ENCODE data around the gene ANKRD29.

ANKRD29 gene

DNA sequence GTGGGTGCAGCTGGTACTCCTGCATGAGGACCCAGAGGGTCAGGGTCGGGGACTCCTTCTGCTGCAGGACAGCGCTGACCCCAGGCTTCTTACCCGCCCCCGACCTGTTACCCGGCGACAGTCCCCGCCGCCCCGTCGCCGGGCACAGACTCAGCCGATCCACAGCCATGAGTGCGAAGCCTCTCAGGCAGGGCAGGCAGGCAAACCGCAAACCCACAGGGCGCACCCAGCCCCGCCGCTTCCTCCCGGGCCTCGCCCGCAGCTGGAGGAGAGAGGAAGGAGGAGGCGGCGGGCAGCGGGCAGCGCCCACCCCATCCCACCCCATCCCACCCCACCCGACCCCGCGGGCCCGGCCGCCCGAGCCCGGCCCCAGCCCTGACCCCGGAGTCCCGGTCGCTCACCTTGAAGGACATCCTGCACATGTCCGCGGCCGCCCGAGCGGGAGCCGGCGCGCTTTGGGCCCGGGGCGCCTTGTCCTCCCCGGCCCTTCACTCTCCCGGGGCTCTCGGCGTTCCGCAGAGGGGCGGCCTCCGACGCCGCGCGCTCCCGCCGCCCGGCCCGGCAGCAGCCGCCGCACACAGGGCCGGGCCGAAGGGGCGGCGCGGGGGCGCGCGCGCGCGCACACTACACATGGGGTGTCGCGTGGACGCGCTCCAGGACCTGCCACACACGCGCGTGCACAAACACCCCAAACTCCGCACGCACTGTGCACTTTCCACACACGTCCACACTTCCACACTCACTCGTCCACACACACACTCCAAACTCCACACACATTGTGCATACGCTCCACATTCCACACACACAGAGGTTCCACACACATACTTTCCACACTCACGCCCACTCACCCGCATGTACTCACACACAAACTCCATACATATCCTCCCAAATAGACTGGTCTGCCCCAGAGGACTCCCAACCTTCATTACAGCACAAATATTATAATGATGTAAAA is at the start of gene ANKRD29:
Gene ANKRD29 (minus strand): TSS at position 603 of the 955 bp plus-strand sequence. CDS start 181 bp downstream, at position 422.
- peak; percentile 34 for DNase-seq

DNA sequence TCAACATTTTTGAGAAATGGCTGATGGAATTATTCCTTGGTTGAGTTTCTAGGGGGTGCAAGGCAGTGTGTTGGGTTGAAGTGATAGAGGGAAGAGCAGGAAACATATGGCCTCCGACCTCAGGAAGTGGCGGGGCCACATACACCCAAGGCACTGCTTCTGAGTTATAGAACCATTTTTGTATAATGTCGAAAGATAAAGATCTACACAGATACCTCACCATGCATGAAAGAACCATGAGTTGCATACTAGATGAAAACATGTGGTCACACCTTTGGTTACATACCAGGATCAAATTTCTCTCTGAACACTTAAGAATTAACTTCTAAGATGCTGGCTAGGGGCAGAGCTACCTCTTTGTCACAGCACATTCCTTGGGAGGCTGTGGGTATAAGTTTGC is 49.7 kb upstream of the ANKRD29 start:
- DNase-seq: no peak

DNA sequence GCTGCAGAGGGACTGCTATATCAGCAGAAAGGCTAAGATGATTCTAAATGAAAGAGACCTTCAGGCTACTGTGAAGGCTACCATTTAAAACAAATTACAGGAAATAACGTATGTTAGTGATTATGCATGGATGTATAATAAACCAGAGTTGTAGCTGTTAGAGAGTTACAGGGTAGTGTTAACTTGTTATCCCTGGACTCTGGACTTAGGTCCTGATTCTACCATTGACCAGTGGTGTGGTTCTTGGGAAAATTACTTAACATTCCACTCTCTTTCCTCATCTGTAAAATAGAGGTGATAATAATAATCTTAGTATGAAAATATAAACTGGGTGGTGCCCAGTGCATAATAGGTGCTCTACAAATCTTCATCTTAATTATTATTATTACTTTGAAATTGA is 48.7 kb upstream of the ANKRD29 start:
- DNase-seq: no peak

- DNase-seq: no peak
Observed at GRCh38 chr18:23710946-23711345, 48.2 kb upstream of the ANKRD29 start.

DNA sequence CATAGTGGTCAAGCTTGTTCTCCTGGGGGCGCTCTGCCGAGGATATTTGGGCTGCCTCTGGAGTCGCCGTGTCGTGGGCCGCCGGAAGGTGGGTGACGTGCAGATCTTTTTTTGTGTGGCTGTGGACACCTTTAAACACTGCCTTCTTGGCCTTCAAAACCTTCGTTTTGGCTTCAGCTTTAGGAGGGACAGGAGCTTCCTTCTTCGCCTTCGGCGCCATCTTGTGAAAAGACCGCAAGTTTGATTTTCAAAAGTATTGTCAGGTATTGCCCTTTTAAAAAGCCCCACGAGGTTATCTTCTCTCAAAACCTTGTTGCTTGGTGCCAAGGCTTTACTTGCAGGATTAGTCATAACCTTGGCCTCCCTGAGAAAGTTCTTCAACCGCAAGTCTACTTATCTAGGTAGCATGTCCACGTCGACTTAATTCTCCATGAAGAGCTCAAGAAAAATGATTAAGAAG is 47.4 kb upstream of the ANKRD29 start:
- DNase-seq: no peak

DNA sequence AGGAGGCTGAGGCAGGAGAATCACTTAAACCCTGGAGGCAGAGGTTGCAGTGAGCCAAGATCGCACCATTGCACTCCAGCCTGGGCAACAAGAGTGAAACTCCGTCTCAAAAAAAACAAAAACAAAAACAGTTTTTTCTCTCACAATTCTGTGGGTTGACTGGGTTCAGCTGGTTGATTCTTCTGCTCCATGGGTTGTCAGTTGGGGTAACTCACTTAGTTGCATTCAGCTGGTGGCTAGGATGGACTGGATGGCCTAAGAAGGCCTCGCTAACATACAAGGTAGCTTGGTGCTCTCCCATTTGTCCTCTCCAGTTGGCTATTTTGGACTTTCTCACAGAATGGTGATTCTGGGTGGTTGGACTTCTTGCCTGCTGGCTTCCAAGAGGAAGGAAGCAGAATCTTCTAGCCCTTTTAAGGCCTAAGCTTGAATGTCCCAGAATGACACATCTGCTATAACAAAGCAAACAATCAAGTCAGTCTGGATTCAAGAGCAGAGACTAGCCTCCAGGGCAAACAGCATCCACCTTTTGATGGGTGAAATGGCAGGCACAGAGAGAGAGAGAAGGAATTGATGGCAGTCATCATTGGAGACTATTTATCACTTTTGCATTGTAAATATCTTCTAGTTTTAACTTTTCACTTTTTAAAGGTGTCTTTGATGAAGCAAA is 44.4 kb upstream of the ANKRD29 start:
- DNase-seq: no peak

GRCh38 chr18:23704806-23705205 is 42.1 kb upstream of the ANKRD29 start:
- DNase-seq: no peak

- DNase-seq: no peak
Observed at GRCh38 chr18:23703987-23704384, 41.3 kb upstream of the ANKRD29 start.

- no peak for DNase-seq
Observed at GRCh38 chr18:23703057-23703986, 40.6 kb upstream of the ANKRD29 start.

GRCh38 chr18:23702606-23703005 is 39.9 kb upstream of the ANKRD29 start:
- no peak for DNase-seq

- DNase-seq: no peak
Observed at GRCh38 chr18:23701544-23702064, 38.9 kb upstream of the ANKRD29 start.

DNA sequence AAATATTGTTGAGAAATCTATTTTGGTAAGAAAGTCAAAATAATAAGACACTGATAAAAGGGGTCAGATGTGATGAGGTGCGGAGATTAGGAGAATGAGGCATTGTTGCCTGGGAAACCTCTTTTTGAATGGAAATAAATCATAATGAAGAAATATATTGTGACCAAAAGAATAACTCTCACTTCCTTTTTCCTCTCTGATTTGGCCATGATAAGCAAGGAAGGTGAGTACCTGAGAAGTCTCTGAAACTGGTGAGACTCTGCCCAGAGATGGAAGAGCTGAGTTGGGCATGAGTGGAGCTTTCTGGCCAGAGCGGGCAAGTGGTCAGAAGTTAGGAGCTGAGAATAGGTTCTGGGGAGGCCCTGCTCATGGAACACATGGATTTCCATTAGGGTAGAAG is 38.3 kb upstream of the ANKRD29 start:
- no peak for DNase-seq

- DNase-seq: no peak
Observed at GRCh38 chr18:23694637-23695430, 32.1 kb upstream of the ANKRD29 start.

- DNase-seq: no peak
Observed at GRCh38 chr18:23693846-23694245, 31.1 kb upstream of the ANKRD29 start.

GRCh38 chr18:23690505-23691068 is 27.9 kb upstream of the ANKRD29 start:
- no peak for DNase-seq

DNA sequence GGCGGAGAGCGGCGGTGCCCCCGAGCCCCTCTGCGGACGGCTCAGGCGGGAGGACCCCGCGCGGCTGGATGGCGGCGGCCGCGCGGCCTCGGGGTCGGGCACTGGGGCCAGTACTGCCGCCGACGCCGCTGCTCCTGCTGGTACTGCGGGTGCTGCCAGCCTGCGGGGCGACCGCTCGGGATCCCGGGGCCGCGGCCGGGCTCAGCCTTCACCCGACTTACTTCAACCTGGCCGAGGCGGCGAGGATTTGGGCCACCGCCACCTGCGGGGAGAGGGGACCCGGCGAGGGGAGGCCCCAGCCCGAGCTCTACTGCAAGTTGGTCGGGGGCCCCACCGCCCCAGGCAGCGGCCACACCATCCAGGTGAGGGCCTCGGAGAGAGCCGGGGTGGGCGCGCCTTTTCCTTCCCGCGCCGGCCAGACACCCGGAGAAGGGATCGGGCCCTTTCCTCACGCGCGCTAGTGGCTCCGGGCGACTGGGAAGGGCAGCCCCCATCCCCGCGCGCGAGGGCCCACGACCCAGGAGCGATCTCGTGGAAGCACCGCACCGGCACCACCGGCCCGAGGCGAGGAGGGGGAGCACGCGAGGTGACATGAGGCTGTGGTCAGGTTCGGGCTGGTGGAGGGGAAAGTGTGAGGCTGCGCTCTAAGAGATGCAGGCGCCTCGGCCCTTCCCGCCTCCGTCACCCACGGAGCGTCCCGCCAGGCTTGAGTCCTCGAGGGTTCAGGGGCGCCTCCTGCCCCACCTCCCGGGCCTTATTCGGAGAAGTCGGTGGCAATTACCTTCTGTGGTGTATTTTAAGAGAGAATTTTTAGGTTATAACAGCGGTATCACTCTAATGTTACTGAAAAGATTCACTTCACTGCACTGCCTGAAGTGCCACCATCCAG is 27.1 kb upstream of the ANKRD29 start:
- no peak for DNase-seq

DNA sequence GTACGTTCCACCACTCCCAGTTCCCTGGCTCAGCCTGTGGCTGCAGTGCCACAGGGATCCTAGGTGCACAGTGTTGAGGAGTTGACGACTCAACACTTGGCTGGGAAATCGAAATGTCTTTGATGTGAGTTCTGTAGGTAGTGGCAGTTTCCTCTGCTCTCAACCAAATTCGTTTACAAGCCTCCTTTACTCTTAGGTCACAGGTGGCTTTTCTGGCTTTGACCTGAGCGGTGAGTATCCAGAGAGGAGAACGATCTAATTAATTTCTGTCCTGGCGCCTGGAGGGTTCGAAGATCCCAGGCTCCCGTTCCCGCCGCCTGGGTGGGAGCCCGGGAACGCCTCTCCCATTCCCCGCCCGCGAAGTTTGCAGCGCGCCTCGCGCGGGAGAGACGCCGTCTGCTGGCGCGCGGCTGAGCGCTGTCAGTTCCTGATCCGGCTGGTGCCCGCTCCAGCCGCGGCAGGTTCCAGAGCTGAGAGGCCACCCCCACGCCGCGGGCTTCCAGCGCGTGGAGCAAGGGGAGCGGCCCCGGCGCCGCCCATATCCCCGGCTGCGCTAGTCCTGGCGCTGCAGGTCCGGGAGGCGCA is 26.4 kb upstream of the ANKRD29 start, which contains the start of gene LAMA3:
Gene LAMA3 (plus strand): TSS at position 423 of the 585 bp plus-strand sequence. CDS start 231 bp downstream, outside the sequence.
- DNase-seq: peak; percentile 61

GRCh38 chr18:23688528-23688927 is 25.8 kb upstream of the ANKRD29 start:
- no peak for DNase-seq

GRCh38 chr18:23684515-23685197 is 21.9 kb upstream of the ANKRD29 start:
- no peak for DNase-seq
